Lung (tissue), 12 donors: ENCODE results near the gene HIBADH. TPM values are rescaled to one million over a fixed set of nuclear protein-coding genes. Genes with fewer than 3 reads are reported as not detected.

Source experiments
- ATAC-seq: fragments of 200-7000 bp; cut with Tn5 transposase; one replicate; pipeline ENCODE4 v1.9.1; 2020; ENCODE audit warnings: moderate number of reproducible peaks; ENCODE audit not compliant: insufficient read depth, low FRiP score
- DNase-seq, 3 donors: peaks; one replicate each; pipeline ENCODE4 v3.0.0-alpha.2; 2013 to 2017
- H3K27ac ChIP-seq, 2 donors: one replicate each; pipeline ENCODE4 v1.5.1; 2013; ENCODE audit warnings: mild to moderate bottlenecking in 2 of 2, moderate library complexity in 2 of 2, control low read depth in 1 of 2, inconsistent platforms in 1 of 2, low read depth in 1 of 2, low read length in 1 of 2
- H3K27me3 ChIP-seq, 3 donors: one replicate each; pipeline ENCODE4 v1.5.1; 2013; ENCODE audit warnings: low read length in 2 of 3; ENCODE audit not compliant: control insufficient read depth in 3 of 3, insufficient read depth in 3 of 3
- H3K36me3 ChIP-seq, 4 donors: one replicate each; pipeline ENCODE4 v1.5.1; 2013; ENCODE audit warnings: low read length in 4 of 4, mild to moderate bottlenecking in 1 of 4, moderate library complexity in 1 of 4; ENCODE audit not compliant: control insufficient read depth in 4 of 4, insufficient read depth in 4 of 4
- H3K4me1 ChIP-seq, 5 donors: one replicate each; pipeline ENCODE4 v1.5.1; 2013; ENCODE audit warnings: low read length in 5 of 5, mild to moderate bottlenecking in 2 of 5, moderate library complexity in 1 of 5; ENCODE audit not compliant: control insufficient read depth in 5 of 5, insufficient read depth in 5 of 5
- H3K4me3 ChIP-seq: one replicate; pipeline ENCODE4 v1.5.1; 2013; ENCODE audit warnings: mild to moderate bottlenecking, control low read depth, moderate library complexity
- H3K9ac ChIP-seq, 2 donors: one replicate each; pipeline ENCODE4 v1.5.1; 2013; ENCODE audit warnings: low read length in 2 of 2, control low read depth in 1 of 2; ENCODE audit not compliant: insufficient read depth in 1 of 2
- H3K9me3 ChIP-seq, 4 donors: one replicate each; pipeline ENCODE4 v1.5.1; 2013; ENCODE audit warnings: low read length in 3 of 4, mild to moderate bottlenecking in 1 of 4, moderate library complexity in 1 of 4; ENCODE audit not compliant: control insufficient read depth in 4 of 4, insufficient read depth in 3 of 4
- WGBS, 2 donors: extraction: QIAGEN DNeasy Blood & Tissue Kit; methylation state at CpG; one replicate each; pipeline ENCODE4 v1.1.7; 2013; 5-methylcytosine and 5-hydroxymethylcytosine counted together
- polyA plus RNA-seq, 2 donors: library from polyadenylated mRNA; stranded (reverse); fragments of 200-250 nt; gene quantifications; one replicate each; pipeline ENCODE4 v1.2.1, GENCODE V29; 2013
- total RNA-seq, 2 donors: library from RNA; depleted of rRNA in 1 of 2; stranded (reverse); fragments of >200 nt in 1 of 2; gene quantifications; one replicate each; pipeline ENCODE4 v1.2.1, GENCODE V29; 2014 to 2021
- TF ChIP-seq, protein P1 (sequence below): IDR thresholded peaks from 2 replicates; pipeline ENCODE4 v1.5.1; 2012; ENCODE audit warnings: mild to moderate bottlenecking; ENCODE audit errors: control extremely low read depth, extremely low read depth
- donor health status: control.
- donor health status: control.
- donor health status: Bipolar disorder and iron deficiency.
- donor health status: healthy.
- donor health status: DM: yes; HTN: yes; CAD: no.

HIBADH gene
- total and polyA plus RNA-seq, 4 donors: 13.7 to 39.2 (median 17.4) TPM

DNA sequence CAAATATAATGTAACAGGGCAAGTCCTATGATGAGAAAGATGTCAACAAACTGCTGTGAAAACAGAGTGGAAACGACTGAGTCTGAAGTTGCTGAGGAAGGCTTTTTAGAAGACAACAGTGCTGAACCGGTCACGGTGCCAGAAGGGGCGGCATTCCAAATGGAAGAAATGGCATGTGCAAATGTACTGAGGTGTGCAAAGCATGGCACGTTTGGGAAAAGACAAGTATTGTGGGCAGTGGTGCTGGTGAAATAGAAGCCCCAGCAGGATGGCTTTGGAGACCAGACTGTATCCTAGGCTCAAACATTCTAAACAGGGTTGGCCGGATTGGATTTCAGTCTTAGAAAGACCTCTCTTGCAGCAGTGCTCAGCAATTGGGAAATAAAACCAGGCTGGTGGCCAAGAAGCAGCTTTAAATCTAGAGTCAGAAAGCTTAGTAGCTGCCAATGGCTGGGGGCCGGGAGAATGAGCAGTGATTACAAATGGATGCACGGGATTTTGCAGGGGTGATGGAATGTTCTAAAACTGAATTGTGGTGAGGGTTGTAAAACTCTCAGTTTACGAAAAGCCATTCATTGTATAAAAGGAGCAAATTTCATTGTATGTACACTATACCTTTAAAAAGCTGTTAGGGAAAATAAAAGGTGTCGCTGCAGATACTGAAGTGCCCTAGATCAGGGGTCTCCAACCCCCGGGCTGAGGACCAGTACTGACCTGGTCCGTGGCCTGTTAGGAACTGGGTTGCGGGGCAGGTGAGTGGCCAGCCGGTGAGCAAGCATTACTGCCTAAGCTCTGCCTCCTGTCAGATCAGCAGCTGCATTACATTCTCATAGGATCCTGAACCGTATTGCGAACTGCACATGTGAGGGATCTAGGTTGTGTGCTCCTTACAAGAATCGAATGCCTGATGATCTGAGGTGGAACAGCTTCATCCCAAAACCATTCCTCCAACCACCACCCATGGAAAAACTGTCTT, 141.6 kb downstream of the HIBADH start:
- Histone ChIP-seq H3K27ac (no peak overlapping the region), H3K27me3 (no peaks in the 10 kb centered on the region), H3K36me3 (peaks cover 0 to 11% (median 3%) of the 10 kb centered on the region in 4 donors), H3K9me3 (no peaks in the 10 kb centered on the region), H3K4me1 (peaks cover 0 to 68% (median 26%) of the 10 kb centered on the region in 5 donors), H3K4me3 (no peak overlapping the region), H3K9ac (no peak overlapping the region)
- TF ChIP-seq, protein P1, sequence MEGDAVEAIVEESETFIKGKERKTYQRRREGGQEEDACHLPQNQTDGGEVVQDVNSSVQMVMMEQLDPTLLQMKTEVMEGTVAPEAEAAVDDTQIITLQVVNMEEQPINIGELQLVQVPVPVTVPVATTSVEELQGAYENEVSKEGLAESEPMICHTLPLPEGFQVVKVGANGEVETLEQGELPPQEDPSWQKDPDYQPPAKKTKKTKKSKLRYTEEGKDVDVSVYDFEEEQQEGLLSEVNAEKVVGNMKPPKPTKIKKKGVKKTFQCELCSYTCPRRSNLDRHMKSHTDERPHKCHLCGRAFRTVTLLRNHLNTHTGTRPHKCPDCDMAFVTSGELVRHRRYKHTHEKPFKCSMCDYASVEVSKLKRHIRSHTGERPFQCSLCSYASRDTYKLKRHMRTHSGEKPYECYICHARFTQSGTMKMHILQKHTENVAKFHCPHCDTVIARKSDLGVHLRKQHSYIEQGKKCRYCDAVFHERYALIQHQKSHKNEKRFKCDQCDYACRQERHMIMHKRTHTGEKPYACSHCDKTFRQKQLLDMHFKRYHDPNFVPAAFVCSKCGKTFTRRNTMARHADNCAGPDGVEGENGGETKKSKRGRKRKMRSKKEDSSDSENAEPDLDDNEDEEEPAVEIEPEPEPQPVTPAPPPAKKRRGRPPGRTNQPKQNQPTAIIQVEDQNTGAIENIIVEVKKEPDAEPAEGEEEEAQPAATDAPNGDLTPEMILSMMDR: no peak
- 85 to 91% methylated on average over 17 of the region's 17 CpGs for WGBS, 2 donors
- DNase-seq: peak; percentile 90 to 98 (median 96)
- peak; percentile 19 for ATAC-seq

DNA sequence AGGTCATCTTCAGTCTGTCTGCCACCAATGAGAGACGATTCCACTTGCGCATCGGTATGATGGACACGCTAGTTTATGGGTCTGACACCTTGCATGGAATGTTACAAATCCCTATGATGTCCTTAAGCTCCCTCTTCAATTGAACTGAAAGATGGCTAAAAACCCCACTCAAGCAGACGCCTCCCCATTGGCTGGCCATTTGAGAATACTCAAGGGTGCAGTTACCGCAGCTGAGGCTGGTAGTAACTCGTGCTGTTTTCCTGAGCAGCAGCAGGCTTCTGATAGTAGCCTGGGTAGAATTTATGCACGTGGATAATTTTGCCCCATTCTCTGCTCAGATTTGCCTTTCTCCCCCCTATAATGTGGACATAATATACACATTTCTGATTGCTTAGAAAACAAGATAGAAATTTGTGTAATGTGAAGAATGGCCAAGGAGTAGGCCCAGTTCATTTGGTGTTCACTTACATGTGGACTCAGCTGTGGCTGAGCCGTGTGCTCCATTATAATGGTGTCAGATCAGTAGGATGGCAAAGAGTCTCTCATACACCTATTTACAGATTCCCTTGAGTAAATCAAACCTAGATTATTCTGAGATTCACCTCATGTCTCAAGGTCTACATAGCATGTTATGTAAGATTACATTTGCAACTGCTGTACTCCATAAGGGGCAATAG, 142.8 kb downstream of the HIBADH start:
- Histone ChIP-seq H3K9me3 (no peaks in the 10 kb centered on the region), H3K9ac (no peak overlapping the region), H3K27me3 (no peaks in the 10 kb centered on the region), H3K27ac (no peak overlapping the region), H3K4me3 (no peak overlapping the region), H3K36me3 (peaks cover 0 to 2% (median 0%) of the 10 kb centered on the region in 4 donors), H3K4me1 (peaks cover 0 to 63% (median 26%) of the 10 kb centered on the region in 5 donors)
- DNase-seq (no peak), ATAC-seq (no peak)
- 92 to 94% methylated on average over 9 of the region's 9 CpGs for WGBS, 2 donors
- TF ChIP-seq, protein P1: no peak

DNA sequence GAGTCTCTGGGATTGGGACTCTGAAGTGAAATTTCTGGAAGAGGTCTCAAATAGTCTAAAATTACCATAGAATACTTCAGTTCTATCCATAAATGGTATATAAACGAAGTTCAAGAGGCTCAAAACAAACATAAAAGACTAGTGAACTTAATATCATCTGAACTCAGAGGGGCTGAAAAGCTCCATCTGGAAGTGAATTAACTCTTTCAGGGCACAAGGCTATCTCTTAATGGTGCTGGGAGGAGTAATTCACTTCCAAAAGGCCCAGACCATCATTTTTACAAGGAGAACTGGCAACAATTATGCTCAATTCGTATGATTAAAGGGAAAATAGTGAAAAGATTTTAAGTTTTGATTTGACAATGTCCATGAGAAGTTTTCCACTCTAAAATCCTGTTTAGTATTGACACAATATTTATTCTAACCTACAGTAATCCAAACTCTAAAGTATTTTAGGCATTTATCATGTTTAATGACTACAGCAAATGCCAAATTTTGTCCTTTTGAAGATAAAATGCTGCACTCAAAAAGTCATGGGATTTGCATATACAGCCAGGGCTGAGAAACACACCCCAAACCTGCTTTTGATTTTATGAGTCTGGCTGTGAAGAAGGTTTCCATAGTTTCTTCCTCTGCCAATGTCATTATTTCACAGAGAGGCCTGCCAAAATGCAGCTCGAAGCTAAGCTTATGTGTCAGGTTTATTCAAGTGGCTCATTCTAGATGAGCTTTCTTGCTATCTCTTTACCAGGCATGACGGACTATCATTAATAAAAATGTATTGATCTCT, 143.9 kb downstream of the HIBADH start:
- H3K4me3 ChIP-seq: no peak overlapping the region
- H3K36me3 ChIP-seq: no peaks in the 10 kb centered on the region
- H3K4me1 ChIP-seq: peaks cover 0 to 56% (median 26%) of the 10 kb centered on the region in 5 donors
- no peak overlapping the region for H3K27ac ChIP-seq
- WGBS, 2 donors: 84 to 95% methylated on average over 4 of the region's 4 CpGs
- ATAC-seq: no peak
- H3K9ac ChIP-seq: peak overlapping the region in 1 of 2 donors; percentile 9
- no peaks in the 10 kb centered on the region for H3K27me3 ChIP-seq
- peak; percentile 18 to 77 (median 77) for DNase-seq
- no peaks in the 10 kb centered on the region for H3K9me3 ChIP-seq
- TF ChIP-seq, protein P1: no peak
